Transverse colon (tissue), 4 donors: ENCODE results near the gene PARP16. TPM values are rescaled to one million over a fixed set of nuclear protein-coding genes. Genes with fewer than 3 reads are reported as not detected.
A peak's percentile ranks its signal among the peaks of the same experiment; 100 is the strongest.

Experiments used
- DNase-seq: peaks from one replicate; pipeline ENCODE4 v3.0.0-alpha.2; 2019
- H3K27ac ChIP-seq, 4 donors: fragments of 200-600 bp; sonication (generic); 2 replicates each; pipeline ENCODE4 v1.5.1; 2016 to 2018; ENCODE audit warnings: inconsistent platforms in 4 of 4
- H3K27me3 ChIP-seq: fragments of 200-600 bp; sonication (generic); 2 replicates; pipeline ENCODE4 v1.5.1; 2017; ENCODE audit warnings: inconsistent platforms
- H3K36me3 ChIP-seq, 4 donors: fragments of 200-600 bp; sonication (generic); 2 replicates each; pipeline ENCODE4 v1.5.1; 2017 to 2019; ENCODE audit warnings: inconsistent platforms in 4 of 4
- H3K4me1 ChIP-seq, 4 donors: fragments of 200-600 bp; sonication (generic); 2 replicates each; pipeline ENCODE4 v1.5.1; 2017 to 2020; ENCODE audit warnings: inconsistent platforms in 4 of 4
- H3K4me3 ChIP-seq, 4 donors: fragments of 200-600 bp; sonication (generic); 1 replicate in 1 of 4; 2 replicates in 3 of 4; pipeline versions ENCODE4 v1.5.1 to v1.6.1; 2017 to 2019; ENCODE audit warnings: inconsistent platforms in 4 of 4
- H3K9me3 ChIP-seq, 2 donors: fragments of 200-600 bp; sonication (generic); 2 replicates each; pipeline ENCODE4 v1.5.1; 2017 to 2019; ENCODE audit warnings: inconsistent platforms in 2 of 2
- CTCF ChIP-seq, 5 experiments: fragments of 200-600 bp in 3 of 5; fragments of 450-650 bp in 2 of 5; sonication (generic) in 3 of 5; IDR thresholded peaks; 1 replicate in 2 of 5; 2 replicates in 3 of 5; pipeline ENCODE4 v1.5.1; 2016 to 2017; ENCODE audit warnings: antibody characterized with exemption in 5 of 5, inconsistent platforms in 3 of 5, mild to moderate bottlenecking in 2 of 5, moderate library complexity in 1 of 5
- EP300 ChIP-seq: sonication (generic); formaldehyde crosslinking; IDR thresholded peaks from one replicate; pipeline ENCODE4 v1.6.1; 2017; ENCODE audit warnings: antibody characterized with exemption, low read depth
- POLR2A ChIP-seq: fragments of 450-650 bp; IDR thresholded peaks from one replicate; pipeline ENCODE4 v1.6.1; 2016; ENCODE audit warnings: antibody characterized with exemption, mild to moderate bottlenecking, moderate library complexity
- POLR2AphosphoS5 ChIP-seq, 3 donors: sonication (generic); formaldehyde crosslinking; IDR thresholded peaks; one replicate each; pipeline ENCODE4 v1.6.1; 2016; ENCODE audit warnings: antibody characterized with exemption in 3 of 3
- WGBS, 2 donors: methylation state at CpG; one replicate each; pipeline ENCODE4 v1.1.5; 2018; ENCODE audit warnings: low coverage in 1 of 2; 5-methylcytosine and 5-hydroxymethylcytosine counted together
- in situ Hi-C, 4 donors: fragments of 200-750 bp; cut with MboI; loops; one replicate each; pipeline versions ENCODE4 v1.15.0 to v1.15.1; 2017; ENCODE audit warnings: low sequenced_read_pairs in 3 of 4, low pct_ligation_motif_present in 1 of 4, low pct_unique_long_range_greater_than_20kb in 1 of 4
- intact Hi-C: fragments of 100-400 bp; cut with DNase I; formaldehyde crosslinking; loops from one replicate; pipeline ENCODE4 v1.15.1; 2023; ENCODE audit warnings: low total_unique reads
- total RNA-seq, 4 donors: library from RNA; depleted of rRNA; stranded (reverse); fragments of >200 nt; gene quantifications; one replicate each; pipeline ENCODE4 v1.1.0, GENCODE V29; 2016

The PARP16 gene
- total RNA-seq, 4 donors from 2014 or later, result 4.6 to 11.5 (median 7.5) TPM

- H3K36me3 ChIP-seq, result no peaks in the 10 kb centered on the region
- in situ Hi-C loops, result no loop called here
- no peak overlapping the region for H3K4me3 ChIP-seq
- H3K27me3 ChIP-seq, result no peaks in the 10 kb centered on the region
- H3K27ac ChIP-seq, result peak overlapping the region in 3 of 4 donors; percentile 17 to 40 (median 36)
- H3K9me3 ChIP-seq, result no peaks in the 10 kb centered on the region
- DNase-seq, result no peak
- H3K4me1 ChIP-seq, result peaks cover 0 to 6% (median 3%) of the 10 kb centered on the region in 4 donors
- intact Hi-C loops, result no loop called here
- TF ChIP-seq POLR2A (no peak), EP300 (no peak), CTCF (IDR thresholded peaks at IDR 0.05) (no peak), POLR2AphosphoS5 (IDR thresholded peaks at IDR 0.05) (no peak)
- 80% methylated on average over 12 of the region's 12 CpGs; no CpG with 5 or more reads in 1 of the 2 donors for WGBS, 2 donors
Measured at GRCh38 chr15:65309882-65310418, 23.3 kb upstream of the PARP16 start.

GRCh38 chr15:65307978-65308377 is 21.3 kb upstream of the PARP16 start:
- intact Hi-C loops (no loop called here), in situ Hi-C loops (no loop called here)
- Histone ChIP-seq H3K36me3 (no peaks in the 10 kb centered on the region), H3K27ac (no peak overlapping the region), H3K4me1 (peaks cover 0 to 15% (median 4%) of the 10 kb centered on the region in 4 donors), H3K27me3 (no peaks in the 10 kb centered on the region), H3K9me3 (no peaks in the 10 kb centered on the region), H3K4me3 (no peak overlapping the region)
- no peak for DNase-seq
- 69% methylated on average over 6 of the region's 6 CpGs; no CpG with 5 or more reads in 1 of the 2 donors for WGBS, 2 donors
- TF ChIP-seq POLR2A (no peak), POLR2AphosphoS5 (IDR thresholded peaks at IDR 0.05) (no peak), EP300 (no peak), CTCF (IDR thresholded peaks at IDR 0.05) (no peak)

GRCh38 chr15:65306551-65306950 is 19.9 kb upstream of the PARP16 start:
- no peaks in the 10 kb centered on the region for H3K9me3 ChIP-seq
- TF ChIP-seq POLR2A, result no peak
- TF ChIP-seq EP300, result no peak
- TF ChIP-seq POLR2AphosphoS5 (IDR thresholded peaks at IDR 0.05), result no peak
- TF ChIP-seq CTCF (IDR thresholded peaks at IDR 0.05), result no peak
- no peak overlapping the region for H3K4me3 ChIP-seq
- H3K4me1 ChIP-seq, result peaks cover 0 to 15% (median 4%) of the 10 kb centered on the region in 4 donors
- H3K27me3 ChIP-seq, result no peaks in the 10 kb centered on the region
- no peak for DNase-seq
- H3K27ac ChIP-seq, result no peak overlapping the region
- in situ Hi-C loops (no loop called here), intact Hi-C loops (no loop called here)
- H3K36me3 ChIP-seq, result no peaks in the 10 kb centered on the region

- Histone ChIP-seq H3K36me3 (no peaks in the 10 kb centered on the region), H3K4me1 (peaks cover 0 to 15% (median 4%) of the 10 kb centered on the region in 4 donors), H3K4me3 (no peak overlapping the region), H3K27me3 (no peaks in the 10 kb centered on the region), H3K27ac (peak overlapping the region in 1 of 4 donors; percentile 86), H3K9me3 (no peaks in the 10 kb centered on the region)
- TF ChIP-seq POLR2A, result no peak
- WGBS, 2 donors, result 73 to 74% methylated on average over 3 of the region's 3 CpGs
- in situ Hi-C loops (no loop called here), intact Hi-C loops (no loop called here)
- DNase-seq, result no peak
Measured at GRCh38 chr15:65305776-65306175, 19.1 kb upstream of the PARP16 start.
